ENCODE data around the gene ASTL.

GRCh38 chr2:96115631-96116423 lies 22.5 kb downstream of the ASTL start:
- no peak for TF ChIP-seq CTCF (IDR thresholded peaks at IDR 0.05)
- TF ChIP-seq ZFX (IDR thresholded peaks at IDR 0.05; ENCODE audit: borderline replicate concordance) = no peak
